ENCODE measurements around the gene TMEM138.

GRCh38 chr11:61404641-61405040 lies 42.5 kb downstream of the TMEM138 start:
- TF ChIP-seq, protein P1, sequence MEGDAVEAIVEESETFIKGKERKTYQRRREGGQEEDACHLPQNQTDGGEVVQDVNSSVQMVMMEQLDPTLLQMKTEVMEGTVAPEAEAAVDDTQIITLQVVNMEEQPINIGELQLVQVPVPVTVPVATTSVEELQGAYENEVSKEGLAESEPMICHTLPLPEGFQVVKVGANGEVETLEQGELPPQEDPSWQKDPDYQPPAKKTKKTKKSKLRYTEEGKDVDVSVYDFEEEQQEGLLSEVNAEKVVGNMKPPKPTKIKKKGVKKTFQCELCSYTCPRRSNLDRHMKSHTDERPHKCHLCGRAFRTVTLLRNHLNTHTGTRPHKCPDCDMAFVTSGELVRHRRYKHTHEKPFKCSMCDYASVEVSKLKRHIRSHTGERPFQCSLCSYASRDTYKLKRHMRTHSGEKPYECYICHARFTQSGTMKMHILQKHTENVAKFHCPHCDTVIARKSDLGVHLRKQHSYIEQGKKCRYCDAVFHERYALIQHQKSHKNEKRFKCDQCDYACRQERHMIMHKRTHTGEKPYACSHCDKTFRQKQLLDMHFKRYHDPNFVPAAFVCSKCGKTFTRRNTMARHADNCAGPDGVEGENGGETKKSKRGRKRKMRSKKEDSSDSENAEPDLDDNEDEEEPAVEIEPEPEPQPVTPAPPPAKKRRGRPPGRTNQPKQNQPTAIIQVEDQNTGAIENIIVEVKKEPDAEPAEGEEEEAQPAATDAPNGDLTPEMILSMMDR (IDR thresholded peaks at IDR 0.05; ENCODE audit: low read depth, low read length) = no peak
- TF ChIP-seq EZH2phosphoT487 (IDR thresholded peaks at IDR 0.05; ENCODE audit: low read depth) = no peak
